ENCODE data around the gene EVA1A.

The EVA1A gene

DNA sequence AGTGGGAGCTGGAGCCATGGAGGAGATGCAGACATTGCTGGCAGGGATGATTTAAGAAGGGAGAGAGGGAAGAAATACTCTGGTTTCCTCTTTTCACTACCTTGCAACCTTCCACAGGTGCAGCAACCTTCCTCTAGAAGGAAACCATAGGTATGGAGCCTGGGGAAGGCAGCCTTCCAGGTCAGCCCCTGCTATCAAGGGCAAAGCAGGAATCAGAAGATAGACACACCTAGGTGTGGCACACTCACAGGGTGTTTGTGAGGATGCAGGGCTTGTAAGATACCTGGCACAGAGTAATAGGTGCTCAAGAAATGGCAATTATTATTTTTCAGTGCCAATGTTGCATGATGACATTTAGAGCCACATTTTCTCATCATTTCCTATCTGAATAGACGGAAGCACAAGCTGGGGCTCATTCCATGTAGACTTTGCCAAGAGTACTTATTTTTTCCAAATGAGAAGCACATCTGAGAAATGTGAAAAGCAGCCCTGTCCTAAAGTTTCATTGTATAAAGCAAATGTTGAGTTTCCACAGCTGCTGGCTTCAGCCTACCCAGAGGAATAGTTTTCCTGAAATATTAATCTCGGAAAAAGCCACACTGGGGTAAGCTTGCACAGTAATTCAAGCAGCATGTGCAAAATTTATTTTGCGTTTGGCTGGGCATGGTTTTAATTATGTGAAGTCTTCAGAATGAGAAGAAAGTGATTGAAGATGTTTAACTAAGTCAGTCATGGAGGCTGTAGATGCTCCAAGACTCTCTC is 20.6 kb downstream of the EVA1A start:
- DNase-seq, result no peak

DNA sequence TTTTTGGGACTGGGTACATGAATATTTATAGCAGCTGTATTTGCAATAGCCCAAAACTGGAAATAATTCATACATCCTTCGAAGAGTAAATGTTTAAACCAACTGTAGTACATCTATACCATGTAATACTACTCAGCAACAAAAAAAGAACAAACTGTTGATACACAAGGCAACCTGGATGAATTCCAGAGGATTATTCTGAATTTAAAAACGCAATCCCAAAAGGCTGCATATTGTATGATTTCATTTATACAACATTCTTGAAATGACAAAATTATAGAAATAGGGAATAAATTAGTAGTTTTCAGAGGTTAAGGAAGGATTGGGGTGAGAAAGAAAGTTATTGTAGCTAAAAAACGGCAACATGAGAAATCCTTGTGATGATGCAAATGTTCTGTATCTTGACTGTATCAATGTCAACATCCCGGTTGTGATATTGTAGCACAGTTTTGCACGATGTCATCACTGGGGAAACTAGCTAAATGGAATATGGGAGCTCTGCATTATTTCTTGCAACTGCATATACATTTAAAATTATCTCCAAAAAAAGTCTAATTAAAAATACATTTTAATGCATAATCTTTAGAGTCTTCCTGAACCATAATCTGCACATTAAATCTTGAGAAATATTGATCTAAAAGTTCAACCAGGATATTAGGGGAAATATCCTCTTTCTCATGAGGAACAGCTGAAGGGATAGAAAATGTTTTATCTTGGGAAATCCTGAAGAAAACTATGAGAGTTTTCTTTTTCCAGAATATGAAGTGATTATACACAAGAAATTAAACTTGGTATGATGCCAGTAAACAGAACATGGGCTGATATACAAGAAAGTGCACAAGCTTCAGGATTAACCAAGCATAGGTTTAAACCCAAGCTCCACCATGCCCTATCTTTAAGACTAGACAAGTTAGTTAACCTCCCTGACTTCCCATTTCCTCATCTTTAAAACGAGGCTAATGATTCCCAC is 21.9 kb downstream of the EVA1A start:
- no peak for DNase-seq

DNA sequence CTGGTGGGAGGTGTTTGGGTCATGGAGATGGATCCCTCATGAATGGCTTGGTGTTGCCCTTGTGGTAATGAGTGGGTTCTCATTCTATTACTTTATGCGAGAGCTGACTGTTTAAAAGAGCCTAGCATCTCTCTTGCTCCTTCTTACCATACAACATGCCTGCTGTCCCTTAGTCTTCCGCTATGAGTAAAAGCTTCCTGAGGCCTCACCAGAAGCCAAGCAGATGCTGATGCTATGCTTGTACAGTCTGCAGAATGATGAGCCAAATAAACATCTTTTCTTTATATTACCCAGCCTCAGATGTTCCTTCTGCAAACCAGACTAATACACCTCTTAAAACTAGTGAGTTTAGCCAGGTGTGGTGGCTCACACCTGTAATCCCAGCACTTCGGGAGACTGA is 23.1 kb downstream of the EVA1A start:
- no peak for DNase-seq

DNA sequence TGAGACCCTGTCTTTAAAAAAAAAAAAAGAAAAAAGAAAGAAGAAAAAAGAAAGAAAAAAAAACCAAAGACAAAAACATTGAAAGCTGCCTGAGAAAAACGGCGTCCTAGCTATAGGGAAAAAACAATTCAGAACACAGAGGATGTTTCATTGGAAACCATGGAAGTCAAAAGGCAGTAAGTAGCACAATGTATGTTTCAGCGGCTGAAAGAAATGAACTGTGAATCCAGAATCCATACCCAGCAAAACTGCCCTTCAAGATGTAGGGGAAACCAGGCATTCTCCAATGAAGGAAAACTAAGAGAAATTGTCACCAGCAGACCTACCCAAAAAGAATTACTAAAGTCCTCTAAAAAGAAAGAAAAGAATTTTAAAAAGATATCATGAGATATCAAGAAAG is 27.6 kb downstream of the EVA1A start:
- DNase-seq, result no peak

DNA sequence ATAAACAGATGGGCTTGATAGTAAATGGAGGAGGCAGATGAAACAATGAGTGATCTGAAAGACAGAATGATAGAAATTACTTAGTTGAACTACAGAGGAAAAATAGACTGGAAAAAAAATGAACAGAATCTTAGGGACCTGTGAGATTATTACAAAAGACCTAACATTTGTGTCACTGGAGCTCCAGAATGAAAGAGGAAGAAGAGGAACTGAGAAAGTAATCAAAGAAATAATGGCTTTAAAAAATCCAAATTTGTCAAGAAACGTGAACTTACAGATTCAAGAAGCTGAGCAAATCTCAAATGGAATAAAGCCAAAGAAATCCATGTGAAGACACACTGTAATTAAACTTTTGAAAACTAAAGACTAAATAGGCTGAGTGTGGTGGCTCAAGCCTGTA is 28.3 kb downstream of the EVA1A start:
- no peak for DNase-seq

DNA sequence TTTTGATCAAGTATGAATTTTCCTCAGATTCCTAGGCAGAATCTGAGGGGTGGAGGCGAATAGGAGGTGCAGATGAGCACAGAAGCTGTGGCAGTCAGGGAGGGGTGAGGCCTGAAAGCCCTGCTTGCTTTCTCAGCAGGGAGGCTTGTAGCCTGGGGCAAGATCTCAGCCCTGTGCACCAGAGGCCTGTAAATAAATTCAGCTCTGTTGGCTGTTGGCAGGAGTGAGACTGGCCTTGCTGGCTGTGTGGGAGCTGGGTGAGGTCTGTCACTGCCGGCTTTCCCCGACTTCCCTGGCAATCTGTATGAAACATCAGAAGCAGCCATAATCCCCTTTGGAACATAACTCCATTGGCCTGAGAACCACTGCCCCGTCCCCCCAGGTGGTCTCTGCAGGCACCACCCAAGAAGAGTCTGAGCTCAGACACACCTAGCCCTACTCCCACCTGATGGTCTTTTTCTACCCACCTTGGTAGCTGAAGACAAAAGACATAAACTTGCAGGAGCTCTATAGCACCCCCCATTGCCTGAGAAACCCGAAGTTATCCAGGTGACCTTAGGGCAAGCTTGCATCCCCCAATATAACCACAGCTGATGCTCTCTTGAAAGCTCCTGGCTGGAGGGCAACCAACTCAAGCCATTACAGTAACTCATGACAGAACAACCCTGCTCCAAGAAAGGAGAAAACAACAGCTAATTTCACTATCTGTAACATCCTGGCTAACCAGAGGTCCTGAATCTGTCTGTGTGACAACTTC is 32.3 kb downstream of the EVA1A start:
- DNase-seq, result no peak

DNA sequence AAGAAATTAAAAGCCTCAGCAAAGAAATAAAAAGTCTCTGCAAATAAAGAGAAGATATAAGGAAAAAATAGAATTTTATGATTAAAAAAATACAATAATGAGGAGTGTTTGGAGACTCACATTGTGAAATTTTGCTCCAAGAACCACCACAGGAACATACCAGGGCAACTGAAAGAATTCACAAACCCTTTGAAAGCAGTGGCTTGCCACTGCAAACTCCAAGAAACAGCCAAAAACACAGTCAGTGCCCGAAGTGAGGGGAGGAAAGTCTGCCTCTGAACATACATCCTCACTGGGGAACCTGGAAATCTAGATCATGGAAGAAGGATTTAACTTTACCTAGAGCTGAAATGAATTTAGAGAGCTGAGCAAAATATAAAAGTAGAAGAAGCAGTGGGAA is 33.1 kb downstream of the EVA1A start:
- DNase-seq, result no peak

DNA sequence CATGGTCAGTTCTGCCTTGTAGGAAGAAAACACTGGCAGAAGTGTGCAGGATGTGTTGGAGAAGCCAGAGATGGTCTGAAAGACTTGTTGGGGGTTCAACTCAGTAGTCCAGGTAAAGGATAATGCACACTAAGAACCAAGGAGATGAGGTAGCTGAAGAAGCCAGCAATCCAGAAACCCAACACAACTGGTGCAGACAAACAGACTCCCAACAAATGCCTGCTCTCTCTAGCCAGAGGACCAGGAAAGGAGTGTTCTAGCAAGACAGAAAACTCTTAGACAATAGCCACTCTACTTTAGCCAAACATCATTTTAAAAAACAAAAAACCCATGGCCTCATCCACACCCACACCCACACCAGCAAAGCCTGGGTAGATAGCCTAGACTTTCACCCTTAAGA is 33.9 kb downstream of the EVA1A start:
- DNase-seq, result no peak

DNA sequence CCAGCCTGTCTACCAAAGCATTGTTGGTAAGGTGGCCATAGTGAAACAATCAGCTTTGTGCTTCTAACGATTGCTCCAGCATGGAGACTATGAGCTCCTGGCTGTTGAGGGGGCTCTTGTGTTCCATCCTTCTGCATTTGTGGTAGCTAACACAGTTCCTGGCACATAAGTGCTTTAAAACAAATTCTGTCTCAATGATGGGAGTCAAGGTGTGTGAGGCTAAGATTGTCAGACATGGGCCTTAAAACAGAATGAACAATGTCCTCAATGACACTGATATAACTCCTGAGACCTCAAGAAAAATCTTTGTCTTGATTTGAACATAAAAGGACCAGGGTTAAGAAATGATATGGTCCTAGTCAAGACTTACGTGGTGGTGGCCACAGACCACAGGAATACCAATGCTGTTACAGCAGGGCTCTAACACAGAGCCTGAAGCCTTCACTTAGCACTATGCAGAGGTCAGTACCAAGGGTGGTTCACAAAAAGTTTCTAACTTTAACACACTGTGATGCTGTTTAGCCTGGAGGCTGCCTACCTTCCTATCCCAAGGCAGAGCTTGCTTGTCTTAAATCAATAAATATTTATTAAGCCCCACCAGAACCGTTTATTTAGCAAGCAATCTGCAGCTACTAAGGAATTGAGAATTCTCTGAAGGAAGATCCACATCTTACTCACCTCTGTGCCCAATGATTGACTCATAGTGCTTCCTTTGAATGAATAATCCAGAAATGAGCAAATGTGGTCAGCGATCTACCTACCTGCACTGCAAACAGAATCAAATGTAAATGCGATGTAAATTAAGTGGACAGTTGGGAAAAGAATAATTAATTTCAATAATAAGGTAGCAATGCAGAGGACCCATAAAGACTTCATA is 35.1 kb downstream of the EVA1A start:
- no peak for DNase-seq

DNA sequence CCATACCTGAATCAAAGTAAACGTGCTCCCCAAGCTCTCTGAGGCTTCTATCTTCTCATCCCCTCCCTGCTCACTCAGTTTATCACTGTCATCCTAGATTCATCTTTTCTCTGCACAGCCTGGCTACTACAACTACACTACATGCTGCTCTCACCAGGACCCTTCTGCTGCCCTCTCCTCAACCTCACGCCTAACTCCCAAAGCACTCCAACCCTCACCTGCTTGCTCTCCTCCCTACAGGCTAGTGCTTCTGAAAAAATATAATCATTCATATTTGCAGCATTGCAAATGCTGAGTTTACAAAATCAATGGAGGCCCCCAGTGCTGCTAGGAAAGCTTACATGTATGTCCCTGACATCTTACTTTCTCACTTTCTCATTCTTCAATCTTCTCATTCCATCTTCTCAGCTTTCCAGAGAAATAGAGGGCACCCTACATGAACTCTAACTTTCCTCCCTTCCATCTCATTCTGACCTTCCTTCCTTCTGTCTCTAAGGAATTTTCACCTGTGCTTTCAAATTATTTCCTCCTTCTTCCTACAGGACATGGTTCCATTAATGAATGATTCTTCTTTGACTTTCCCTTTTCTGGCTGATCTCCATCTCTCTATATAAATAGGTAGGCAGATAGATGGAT is 36.3 kb downstream of the EVA1A start:
- DNase-seq, result no peak

DNA sequence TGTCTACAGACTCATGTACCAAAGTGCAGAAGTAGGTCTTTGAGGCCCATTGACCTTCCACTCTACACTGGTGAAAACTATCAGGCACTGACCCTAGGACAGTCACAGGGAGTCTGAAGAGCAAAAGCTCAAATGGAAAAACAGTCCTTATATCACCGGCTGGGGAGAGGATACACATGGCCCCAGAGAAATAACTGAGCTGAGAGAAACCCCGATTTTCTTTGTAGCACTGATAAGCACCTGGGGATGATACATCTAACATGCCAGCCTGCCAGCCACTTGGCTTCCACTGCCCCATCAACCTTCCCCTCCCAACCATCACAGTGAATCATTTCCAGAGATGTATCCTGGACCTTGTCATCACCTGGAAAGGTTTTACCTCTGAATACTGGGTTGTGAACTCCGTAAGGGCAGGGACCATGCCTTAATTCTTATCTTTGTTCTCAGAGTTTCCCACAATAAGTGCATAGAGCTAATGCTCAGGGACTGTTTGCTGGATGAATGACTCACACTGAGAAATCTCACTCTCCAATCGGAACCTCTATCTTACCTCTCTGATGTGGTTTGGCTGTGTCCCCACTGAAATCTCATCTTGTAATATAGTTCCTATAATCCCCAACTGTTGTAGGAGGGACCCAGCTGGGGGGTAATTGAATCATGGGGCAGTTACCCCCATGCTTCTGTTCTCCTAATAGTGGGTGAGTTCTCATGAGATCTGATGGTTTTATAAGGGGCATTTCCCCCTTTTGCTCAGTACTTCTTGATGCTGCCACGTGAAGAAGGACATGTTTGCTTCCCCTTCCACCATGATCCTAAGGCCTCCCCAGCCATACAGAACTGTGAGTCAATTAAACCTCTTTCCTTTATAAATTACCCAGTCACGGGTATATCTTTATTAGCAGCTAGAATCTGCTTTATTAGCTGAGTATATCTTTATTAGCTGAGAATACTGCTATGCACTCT is 37.1 kb downstream of the EVA1A start:
- no peak for DNase-seq

DNA sequence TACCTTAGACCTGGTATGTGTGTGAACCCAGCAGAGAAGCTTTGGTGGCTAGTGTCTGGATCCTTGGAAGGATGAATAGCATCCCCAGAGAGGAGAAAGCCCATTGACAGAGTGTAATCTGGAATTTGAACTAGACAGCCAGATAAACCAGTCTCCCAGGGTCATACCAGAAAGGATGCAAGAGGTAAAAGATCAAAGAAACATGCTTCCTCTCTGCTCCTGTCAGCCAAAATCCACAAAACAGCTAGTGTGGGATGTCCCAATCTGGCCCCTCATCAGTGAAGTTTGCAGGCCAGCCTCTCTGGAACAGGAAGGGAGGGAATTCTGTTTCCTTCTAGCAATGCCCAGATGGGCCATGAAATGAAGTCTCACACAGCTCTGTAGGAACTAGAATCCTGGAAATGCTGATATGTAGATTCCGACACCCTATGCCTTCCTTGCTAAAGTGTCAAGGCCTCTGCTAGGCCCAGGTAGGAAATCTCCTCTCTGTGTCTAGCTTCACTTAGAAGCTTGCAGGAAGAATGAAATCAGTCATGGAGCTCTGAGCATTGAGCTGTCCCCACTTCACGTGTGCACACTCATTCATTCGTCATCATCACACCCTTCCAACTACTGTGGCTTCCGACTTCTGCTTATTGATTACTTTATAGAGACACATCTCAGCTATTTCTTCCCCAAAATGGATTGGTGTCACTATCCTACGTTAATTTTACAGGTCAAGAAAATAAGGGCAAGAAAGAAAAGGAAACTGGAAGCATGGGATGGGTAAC is 38.0 kb downstream of the EVA1A start:
- DNase-seq, result no peak

DNA sequence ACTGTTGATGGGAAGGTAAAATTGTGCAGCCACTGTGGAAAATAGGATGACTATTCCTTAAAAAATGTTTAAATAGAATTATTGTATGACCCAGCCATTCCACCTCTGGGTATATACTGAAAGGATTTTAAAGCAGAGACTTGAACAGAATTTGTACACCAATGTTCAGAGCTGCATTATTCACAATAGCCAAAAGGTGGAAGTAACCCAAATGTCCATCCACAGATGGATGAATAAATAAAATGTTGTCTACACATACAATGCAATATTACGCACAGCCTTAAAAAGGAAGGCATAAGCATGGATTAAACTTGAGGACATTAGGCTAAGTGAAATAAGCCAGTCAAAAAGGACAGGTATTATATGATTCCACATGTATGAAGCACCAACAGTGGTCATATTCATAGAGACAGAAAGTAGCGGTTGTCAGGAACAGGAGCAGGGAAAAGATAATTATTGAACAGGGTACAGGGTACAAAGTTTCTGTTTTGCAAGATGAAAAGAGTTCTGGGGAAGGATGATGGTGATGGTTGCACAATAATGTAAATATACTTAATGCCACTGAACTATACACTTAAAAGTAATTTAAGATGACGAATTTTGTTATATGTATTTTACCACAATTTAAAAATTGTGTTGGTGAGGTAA is 39.4 kb downstream of the EVA1A start:
- no peak for DNase-seq

DNA sequence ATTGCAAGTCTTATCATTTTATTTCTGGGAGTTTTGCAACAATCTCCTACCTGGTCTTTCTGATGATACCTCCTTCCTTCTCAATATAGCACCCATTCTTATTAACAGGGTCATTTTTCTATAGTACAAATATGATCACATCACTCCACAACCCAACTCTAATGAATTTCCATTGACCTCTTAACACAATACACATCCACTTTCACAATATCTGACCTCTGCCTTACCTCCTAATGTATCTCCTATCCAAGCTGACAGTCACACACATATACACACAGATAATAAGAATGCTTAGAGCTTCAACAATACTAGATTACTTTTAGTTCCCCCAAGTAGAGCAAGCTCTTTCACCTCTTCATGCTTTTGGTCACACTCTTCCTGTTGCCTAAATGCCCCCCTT is 40.9 kb downstream of the EVA1A start:
- DNase-seq, result no peak

DNA sequence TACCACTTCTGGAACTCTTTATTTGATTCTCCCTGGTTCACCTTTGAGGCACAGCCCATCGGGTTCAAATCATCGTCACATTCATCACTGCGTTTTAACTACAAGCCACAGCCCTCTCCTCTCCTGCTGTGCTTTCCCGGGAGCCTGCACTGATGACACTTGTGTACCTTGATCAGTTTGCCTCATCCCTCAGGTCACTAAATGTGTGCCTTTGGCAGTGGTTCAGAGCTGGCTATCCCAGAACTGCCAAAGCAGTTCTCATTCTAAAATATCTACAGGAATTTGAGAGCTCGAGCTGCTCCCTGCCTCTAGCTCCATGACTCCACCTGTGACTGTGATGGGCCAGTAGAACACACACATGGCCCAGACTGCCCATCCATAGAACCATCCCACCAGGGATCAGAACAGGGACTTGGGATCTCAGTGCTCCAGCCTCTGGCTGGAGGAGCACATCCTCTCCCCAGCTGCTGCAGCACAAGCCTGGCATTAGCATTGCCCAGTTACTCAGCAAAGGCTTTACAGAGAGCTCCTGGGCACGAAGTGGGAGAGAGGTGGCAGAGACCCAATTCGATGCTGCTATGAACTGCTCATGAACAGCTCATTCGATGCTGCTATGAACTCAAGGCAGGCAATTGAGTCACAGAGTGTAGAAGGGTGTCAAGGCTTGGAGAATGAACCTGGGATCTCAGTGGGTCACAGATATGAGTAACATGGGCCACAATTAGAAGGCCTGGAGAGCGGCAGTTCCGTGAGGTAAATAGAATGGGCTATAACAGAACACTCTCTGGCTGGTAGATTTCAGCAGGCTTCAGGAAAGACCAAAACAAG is 41.9 kb downstream of the EVA1A start:
- DNase-seq, result no peak

DNA sequence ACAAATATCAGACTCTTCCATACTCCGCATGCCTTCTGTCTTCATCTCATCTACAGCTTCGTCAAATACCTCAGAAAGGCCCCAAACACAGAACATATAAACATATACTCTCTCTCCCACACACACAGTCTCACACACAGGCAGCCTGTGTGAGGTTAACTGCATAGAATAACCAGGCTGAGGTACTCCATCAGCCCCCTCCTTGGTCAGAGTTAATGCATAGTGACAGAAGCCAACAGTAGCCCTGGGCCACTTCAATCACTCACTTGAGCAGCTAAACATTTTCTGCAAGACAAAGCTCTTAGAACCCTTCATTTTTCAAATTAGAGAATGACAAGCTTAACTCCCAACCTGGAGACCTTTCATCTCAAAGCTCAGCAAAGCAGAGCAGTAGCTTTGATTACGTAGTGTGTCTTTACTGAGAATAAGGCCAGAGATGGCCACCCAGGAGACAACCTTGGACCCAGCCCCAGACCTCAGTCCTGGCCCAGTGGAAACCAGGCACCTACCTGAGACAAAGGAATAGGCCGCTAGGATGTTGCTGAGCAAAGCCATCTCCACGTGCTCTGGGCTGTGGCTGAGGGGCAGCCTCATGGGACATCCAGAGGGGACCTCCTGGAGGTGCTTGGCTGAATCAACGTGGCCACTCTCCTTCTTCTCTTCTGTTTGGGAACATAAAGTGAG is 43.0 kb downstream of the EVA1A start:
- DNase-seq, result no peak
